Dedifferentiated amniotic fluid mesenchymal stem cell (primary cell): ENCODE results near the gene SLC3A2.
"Not testable (repeated sequence)": the region's sequence is repeated elsewhere in the genome, so short reads cannot be mapped to it uniquely, and the experiment has no call there.

Source experiments
- DNase-seq: peaks from one replicate; pipeline ENCODE4 v3.0.0-alpha.2; 2016; ENCODE audit errors: extremely low spot score

SLC3A2 gene

GRCh38 chr11:62880803-62881578 lies at the start of gene SLC3A2:
SLC3A2 (plus strand) TSS chr11:62880896; CDS start chr11:62881024, 128 bp downstream.
- DNase-seq, result peak; percentile 68

GRCh38 chr11:62830904-62831519 lies 49.7 kb upstream of the SLC3A2 start:
- no peak for DNase-seq

GRCh38 chr11:62831520-62832335 lies 49.0 kb upstream of the SLC3A2 start, which contains the start of gene STX5:
STX5 (minus strand) TSS chr11:62832051; CDS start chr11:62831243, 808 bp downstream.
- peak; percentile 99 for DNase-seq

- DNase-seq, result no peak
These were observed 48.1 kb upstream of the SLC3A2 start, which contains the start of gene TEX54 for GRCh38 chr11:62832336-62833234. TEX54 (minus strand) TSS chr11:62832841.

- no peak for DNase-seq
These were observed 45.4 kb upstream of the SLC3A2 start for GRCh38 chr11:62835336-62835735.

DNA sequence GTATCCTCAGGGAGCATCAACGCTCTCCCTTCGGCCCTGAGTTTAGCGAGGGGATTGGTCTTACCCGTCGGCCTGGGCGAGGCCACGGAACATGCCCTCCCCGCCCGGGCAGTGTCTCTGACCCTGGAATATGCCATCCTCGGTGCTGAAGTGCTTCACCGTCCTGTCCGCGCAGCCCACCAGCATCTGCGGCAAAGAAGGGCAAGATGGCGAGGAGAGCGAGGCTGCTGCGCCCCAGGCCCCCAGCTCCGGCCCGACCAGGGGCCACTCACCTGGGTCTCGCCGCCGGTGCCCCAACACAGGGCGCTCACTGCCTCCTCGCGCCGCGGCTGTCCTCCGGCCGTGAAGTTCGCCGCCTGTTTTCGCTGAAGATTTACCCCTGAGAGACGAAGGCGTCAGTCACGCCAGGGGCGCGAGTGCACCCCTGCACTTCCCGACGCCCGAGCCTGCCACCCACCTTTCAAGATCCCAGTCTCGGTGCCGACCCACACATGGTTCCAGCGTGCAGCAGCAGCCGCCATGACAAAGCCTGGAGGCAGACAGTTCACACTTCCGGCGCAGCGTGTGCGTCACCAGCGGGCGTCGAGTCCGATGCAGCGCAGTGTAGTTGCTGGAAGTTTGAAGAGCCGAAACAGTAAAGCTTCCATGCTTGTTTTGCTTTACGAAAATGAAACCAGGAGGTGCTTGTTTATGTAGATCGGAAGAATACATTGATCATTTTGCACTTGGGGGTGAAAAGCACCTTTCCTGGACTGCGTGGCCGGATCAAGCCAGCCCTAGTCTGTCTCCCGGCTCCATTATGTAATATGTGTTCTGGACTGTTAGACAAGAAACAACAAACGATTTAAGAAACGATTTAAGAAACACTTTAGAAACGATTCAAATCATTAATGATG lies 41.4 kb upstream of the SLC3A2 start, which contains the start of gene WDR74:
WDR74 (minus strand) TSS at position 541 of the 896 bp plus-strand sequence; CDS start at position 521, 20 bp downstream.
- peak; percentile 97 for DNase-seq

DNA sequence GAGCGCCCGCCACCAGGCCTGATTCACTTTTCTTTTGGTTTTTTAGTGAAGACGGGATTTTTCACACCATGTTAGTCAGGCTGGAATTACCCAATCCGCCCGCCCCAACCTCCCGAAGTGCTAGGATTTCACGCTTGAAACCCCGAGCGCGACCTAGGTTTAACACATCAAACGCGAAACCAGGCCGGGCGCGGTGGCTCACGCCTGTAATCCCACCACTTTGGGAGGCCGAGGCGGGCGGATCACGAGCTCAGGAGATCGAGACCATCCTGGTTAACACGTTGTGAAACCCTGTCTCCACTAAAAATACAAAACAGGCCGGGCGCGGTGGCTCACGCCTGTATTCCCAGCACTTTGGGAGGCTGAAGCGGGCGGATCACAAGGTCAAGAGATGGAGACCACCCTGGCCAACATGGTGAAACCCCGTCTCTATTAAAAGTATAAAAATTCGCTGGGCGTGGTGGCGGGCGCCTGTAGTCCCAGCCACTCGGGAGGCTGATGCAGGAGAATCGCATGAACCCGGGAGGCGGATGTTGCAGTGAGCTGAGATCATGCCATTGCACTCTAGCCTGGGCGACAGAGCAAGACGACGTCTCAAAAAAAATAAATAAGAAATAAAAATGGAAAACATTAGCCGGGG lies 39.9 kb upstream of the SLC3A2 start:
- peak; percentile 65 for DNase-seq

DNA sequence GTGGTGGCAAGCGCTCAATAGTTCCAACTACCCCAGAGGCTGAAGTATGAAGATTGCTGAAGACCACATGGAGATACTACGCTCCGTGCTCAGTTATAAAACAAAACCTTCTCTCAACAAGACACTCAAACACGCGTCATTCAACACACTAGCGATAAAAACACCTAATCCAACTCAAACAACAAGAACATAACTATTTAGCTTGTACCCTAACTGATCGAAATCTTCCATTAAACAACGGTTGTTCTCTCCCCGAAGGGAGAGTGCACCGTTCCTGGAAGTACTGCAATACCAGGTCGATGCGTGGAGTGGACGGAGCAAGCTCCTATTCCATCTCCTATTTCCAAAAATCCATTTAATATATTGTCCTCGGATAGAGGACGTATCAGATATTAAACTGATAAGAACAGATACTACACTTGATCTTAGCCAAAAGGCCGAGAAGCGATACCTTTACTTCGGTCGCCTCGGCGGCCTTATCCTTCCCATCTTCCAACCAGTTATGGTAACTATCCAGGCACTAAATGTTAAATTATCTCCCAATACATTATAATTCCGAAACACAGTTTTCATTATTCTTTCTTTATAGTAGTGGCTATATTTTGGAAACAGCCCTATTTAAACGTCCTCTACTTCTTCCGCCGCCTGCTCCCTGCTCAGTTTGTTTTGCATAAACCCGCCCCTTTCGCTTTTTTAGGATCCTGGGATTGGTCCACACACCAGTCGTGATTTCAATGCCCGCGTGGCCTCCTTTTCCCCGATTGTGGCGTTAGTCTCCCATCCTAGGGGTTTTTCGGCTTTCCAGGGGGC lies 39.1 kb upstream of the SLC3A2 start:
- peak; percentile 97 for DNase-seq

- no peak for DNase-seq
These were observed 38.4 kb upstream of the SLC3A2 start for GRCh38 chr11:62842171-62842741.

- not testable (repeated sequence) for DNase-seq
These were observed 37.8 kb upstream of the SLC3A2 start for GRCh38 chr11:62842891-62843290.

GRCh38 chr11:62843466-62843865 lies 37.2 kb upstream of the SLC3A2 start:
- no peak for DNase-seq

DNA sequence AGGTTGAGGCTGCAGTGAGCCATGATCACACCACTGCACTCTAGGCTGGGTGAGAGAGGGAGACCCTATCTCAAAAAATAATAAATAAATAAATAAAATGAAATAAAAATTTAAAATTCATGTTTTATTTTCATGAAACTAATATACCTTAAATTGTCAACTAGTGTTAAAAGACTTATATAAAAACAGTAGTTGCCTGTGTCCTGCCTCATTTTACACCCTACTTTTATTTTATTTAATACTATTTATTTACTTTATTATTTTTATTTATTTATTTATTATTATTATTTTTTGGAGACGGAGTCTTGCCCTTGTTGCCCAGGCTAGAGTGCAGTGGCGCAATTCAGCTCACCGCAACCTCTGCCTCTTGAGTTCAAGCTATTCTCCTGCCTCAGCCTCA lies 36.5 kb upstream of the SLC3A2 start:
- DNase-seq, result no peak

- no peak for DNase-seq
These were observed 34.5 kb upstream of the SLC3A2 start for GRCh38 chr11:62846177-62846576.

- DNase-seq, result no peak
These were observed 32.9 kb upstream of the SLC3A2 start for GRCh38 chr11:62847767-62848314.

DNA sequence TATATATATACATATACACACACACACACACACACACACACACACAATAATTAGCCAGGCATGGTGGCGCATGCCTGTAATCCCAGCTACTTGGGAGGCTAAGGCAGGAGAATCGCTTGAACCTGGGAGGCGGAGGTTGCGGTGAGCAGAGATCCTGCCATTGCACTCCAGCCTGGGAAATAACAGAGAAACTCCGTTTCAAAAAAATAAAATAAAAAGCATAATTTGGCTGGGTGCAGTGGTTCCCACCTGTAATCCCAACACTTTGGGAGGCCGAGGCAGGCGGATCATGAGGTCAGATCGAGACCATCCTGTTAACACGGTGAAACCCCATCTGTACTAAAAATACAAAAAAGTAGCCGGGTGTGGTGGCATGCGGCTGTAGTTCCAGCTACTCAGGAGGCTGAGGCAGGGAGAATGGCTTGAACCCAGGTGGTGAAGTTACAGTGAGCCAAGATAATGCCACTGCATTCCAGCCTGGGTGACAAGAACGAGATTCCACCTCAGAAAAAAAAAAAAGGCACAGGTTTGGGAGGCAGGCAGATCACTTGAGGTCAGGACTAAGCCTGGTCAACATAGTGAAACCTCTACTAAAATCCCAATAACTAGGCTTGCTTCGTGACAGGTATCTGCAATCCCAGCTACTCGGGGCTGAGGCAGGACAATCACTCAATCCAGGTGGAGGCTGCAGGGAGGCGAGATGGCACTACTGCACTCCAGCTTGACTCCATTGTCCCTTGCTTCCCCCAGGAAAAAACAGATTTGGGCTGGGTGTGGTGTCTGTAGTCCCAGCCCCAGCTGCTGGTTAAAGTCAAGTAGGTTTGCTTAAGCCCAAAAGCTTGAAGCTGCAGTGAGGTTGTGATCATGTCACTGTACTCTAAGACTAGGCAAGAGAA lies 29.5 kb upstream of the SLC3A2 start:
- DNase-seq, result no peak

GRCh38 chr11:62851807-62852522 lies 28.7 kb upstream of the SLC3A2 start:
- DNase-seq, result no peak
